ENCODE results near the gene FOXA2.

DNA sequence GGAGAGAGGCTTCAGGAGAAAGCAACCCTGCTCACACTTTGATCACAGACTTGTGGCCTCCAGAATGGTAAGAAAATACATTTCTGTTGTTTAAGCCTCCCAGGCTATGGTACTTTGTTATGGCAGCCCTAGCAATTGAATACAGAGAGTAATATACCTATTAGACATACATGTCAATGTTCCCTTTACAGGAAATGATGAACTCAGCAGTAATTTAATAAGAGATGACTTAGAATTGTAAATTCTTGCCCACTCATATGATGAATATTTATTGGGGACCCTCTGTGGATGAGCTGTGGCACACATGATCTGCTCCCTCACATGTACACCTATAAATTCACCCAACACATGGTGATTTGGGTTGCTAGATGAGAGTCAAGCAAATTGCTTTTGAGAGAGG, 20.4 kb upstream of the FOXA2 start:
- no peak for TF ChIP-seq CTCF (IDR thresholded peaks at IDR 0.05)
- no peak for TF ChIP-seq POLR2A (IDR thresholded peaks at IDR 0.05)
- no peak for TF ChIP-seq POLR2AphosphoS5 (IDR thresholded peaks at IDR 0.05)
- no peak for TF ChIP-seq EP300 (IDR thresholded peaks at IDR 0.05)
